Measurements from ENCODE around the gene MAP1B. TPM values are rescaled to one million over a fixed set of nuclear protein-coding genes. Genes with fewer than 3 reads are reported as not detected.

The MAP1B gene
- total and polyA plus RNA-seq, 10 of the 15 experiments (the other 5 are each of a cell fraction or from before 2014, with no cell fraction given): 0.02 to 0.81 (median 0.06) TPM; not detected in 1

DNA sequence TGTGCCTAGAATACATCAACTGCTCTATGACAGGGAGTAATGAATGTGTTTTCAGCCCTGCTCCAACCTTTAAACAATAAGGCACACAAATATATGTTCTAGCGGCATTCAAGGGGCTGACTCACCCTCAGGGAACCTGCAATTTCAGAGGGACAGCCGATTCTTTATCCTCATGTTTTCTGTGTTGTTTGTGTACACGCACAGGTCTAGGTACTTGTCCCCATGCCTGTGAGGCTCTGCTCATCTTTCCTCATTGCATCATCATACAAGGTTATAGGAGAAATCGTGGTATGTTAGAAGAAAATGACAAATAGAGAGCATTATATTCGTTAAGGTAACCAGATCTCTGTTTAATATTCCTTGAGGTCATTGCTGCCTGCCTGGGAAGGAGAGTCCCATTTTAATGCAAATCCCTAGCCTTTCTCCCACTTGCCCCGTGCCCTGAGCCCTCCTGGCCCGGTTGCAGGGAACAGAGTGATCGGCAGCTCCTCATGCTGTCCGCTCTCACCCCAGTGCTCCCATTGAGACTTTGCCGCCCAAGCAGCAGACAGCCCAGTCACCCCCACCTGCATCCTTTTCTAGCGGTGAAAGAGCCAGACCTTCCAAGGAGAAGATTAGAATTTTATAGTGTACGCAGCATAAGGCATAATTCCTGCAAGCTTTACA lies 14.6 kb downstream of the MAP1B start:
- ChIA-PET POLR2A (no interaction called here), SMC1A (ENCODE audit: uncharacterized antibody, unreplicated experiment) (no interaction called here), CTCF (no interaction called here), RAD21 (ENCODE audit: unreplicated experiment) (no interaction called here)
- H3K4me2 ChIP-seq (ENCODE audit: control insufficient read depth, insufficient read depth): no peak overlapping the region
- no peak overlapping the region for H3K4me3 ChIP-seq
- no peaks in the 10 kb centered on the region for H3K36me3 ChIP-seq (ENCODE audit: control insufficient read depth in 2 of 2, insufficient read depth in 2 of 2, low read length in 1 of 2)
- H3K9ac ChIP-seq (ENCODE audit: control insufficient read depth, insufficient read depth, low read length): no peak overlapping the region
- no peaks in the 10 kb centered on the region for H3K4me1 ChIP-seq (ENCODE audit: control insufficient read depth, insufficient read depth, low read length)
- H3K27ac ChIP-seq (ENCODE audit: control insufficient read depth, insufficient read depth): no peak overlapping the region
- H3K27me3 ChIP-seq (replicated peaks in 1 of 2; ENCODE audit: control insufficient read depth in 2 of 2, insufficient read depth in 2 of 2, low read length in 1 of 2): peaks cover 2 to 4% of the 10 kb centered on the region in 2 experiments; a peak in 3 of 4 replicates
- DNase-seq (ENCODE audit: low read depth, low spot score) (no peak), FAIRE-seq (no peak), ATAC-seq (no peak)
- TF ChIP-seq HDAC2 (IDR thresholded peaks at IDR 0.05) (no peak), BHLHE40 (IDR thresholded peaks at IDR 0.05; ENCODE audit: borderline replicate concordance in 1 of 2, low read depth in 2 of 2, low read length in 1 of 2) (no peak), CEBPB (IDR thresholded peaks at IDR 0.05; ENCODE audit: borderline replicate concordance in 1 of 2, low read depth in 2 of 2, low read length in 2 of 2) (no peak)
- TF ChIP-seq, protein P1, sequence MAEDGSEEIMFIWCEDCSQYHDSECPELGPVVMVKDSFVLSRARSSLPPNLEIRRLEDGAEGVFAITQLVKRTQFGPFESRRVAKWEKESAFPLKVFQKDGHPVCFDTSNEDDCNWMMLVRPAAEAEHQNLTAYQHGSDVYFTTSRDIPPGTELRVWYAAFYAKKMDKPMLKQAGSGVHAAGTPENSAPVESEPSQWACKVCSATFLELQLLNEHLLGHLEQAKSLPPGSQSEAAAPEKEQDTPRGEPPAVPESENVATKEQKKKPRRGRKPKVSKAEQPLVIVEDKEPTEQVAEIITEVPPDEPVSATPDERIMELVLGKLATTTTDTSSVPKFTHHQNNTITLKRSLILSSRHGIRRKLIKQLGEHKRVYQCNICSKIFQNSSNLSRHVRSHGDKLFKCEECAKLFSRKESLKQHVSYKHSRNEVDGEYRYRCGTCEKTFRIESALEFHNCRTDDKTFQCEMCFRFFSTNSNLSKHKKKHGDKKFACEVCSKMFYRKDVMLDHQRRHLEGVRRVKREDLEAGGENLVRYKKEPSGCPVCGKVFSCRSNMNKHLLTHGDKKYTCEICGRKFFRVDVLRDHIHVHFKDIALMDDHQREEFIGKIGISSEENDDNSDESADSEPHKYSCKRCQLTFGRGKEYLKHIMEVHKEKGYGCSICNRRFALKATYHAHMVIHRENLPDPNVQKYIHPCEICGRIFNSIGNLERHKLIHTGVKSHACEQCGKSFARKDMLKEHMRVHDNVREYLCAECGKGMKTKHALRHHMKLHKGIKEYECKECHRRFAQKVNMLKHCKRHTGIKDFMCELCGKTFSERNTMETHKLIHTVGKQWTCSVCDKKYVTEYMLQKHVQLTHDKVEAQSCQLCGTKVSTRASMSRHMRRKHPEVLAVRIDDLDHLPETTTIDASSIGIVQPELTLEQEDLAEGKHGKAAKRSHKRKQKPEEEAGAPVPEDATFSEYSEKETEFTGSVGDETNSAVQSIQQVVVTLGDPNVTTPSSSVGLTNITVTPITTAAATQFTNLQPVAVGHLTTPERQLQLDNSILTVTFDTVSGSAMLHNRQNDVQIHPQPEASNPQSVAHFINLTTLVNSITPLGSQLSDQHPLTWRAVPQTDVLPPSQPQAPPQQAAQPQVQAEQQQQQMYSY (CRISPR knock-in tag; IDR thresholded peaks at IDR 0.05): no peak
- TF ChIP-seq, protein P2, sequence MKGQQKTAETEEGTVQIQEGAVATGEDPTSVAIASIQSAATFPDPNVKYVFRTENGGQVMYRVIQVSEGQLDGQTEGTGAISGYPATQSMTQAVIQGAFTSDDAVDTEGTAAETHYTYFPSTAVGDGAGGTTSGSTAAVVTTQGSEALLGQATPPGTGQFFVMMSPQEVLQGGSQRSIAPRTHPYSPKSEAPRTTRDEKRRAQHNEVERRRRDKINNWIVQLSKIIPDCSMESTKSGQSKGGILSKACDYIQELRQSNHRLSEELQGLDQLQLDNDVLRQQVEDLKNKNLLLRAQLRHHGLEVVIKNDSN (IDR thresholded peaks at IDR 0.05; ENCODE audit: borderline replicate concordance, extremely low read length, insufficient read depth, low read depth, low read length): no peak
- 51% methylated on average over 12 of the region's 12 CpGs for WGBS (ENCODE audit: insufficient coverage, insufficient replicate concordance, low lambda C conversion rate, missing lambda C conversion rate)
- H4K20me1 ChIP-seq (ENCODE audit: control insufficient read depth, insufficient read depth): no peaks in the 10 kb centered on the region
- BruUV-seq (replicated peaks): no TSS peak
- in situ Hi-C loops (cut with MboI): no loop called here
- intact Hi-C loops (cut with micrococcal nuclease; ENCODE audit: unreplicated experiment): no loop called here
- no peaks in the 10 kb centered on the region for H3K79me2 ChIP-seq (ENCODE audit: control insufficient read depth, insufficient read depth, low read length)
- H3K9me3 ChIP-seq (replicated peaks; ENCODE audit: control insufficient read depth, insufficient read depth, low read length): no peaks in the 10 kb centered on the region
- no peak overlapping the region for H2AFZ ChIP-seq (ENCODE audit: control insufficient read depth, low read depth, low read length)

Measured in GM12878 (cell line).